Thyroid gland (tissue), 4 donors: Measurements from ENCODE around the gene RFX8. TPM values are rescaled to one million over a fixed set of nuclear protein-coding genes. Genes with fewer than 3 reads are reported as not detected.

Experiments used
- DNase-seq, 2 donors: peaks; one replicate each; pipeline ENCODE4 v3.0.0-alpha.2; 2019
- H3K27ac ChIP-seq, 3 donors: fragments of 200-600 bp; sonication (generic); 1 replicate in 2 of 3; 2 replicates in 1 of 3; pipeline ENCODE4 v1.5.1; 2016 to 2019; ENCODE audit warnings: mild to moderate bottlenecking in 1 of 3, moderate library complexity in 1 of 3
- H3K27me3 ChIP-seq: fragments of 200-600 bp; sonication (generic); one replicate; pipeline ENCODE4 v1.5.1; 2019
- H3K36me3 ChIP-seq, 2 donors: fragments of 200-600 bp; sonication (generic); one replicate each; pipeline ENCODE4 v1.5.1; 2016 to 2019
- H3K4me1 ChIP-seq, 2 donors: fragments of 200-600 bp; sonication (generic); one replicate each; pipeline ENCODE4 v1.5.1; 2017 to 2019
- H3K4me3 ChIP-seq, 3 donors: fragments of 200-600 bp; sonication (generic); replicated peaks in 1 of 3; 1 replicate in 2 of 3; 2 replicates in 1 of 3; pipeline ENCODE4 v1.5.1; 2016; ENCODE audit warnings: mild to moderate bottlenecking in 1 of 3
- H3K9me3 ChIP-seq: fragments of 200-600 bp; sonication (generic); one replicate; pipeline ENCODE4 v1.5.1; 2017
- CTCF ChIP-seq, 6 experiments: fragments of 200-600 bp in 3 of 6; fragments of 450-650 bp in 3 of 6; sonication (generic) in 3 of 6; IDR thresholded peaks; one replicate each; pipeline ENCODE4 v1.5.1; 2016 to 2019; ENCODE audit warnings: antibody characterized with exemption in 6 of 6, mild to moderate bottlenecking in 2 of 6, inconsistent platforms in 1 of 6, moderate library complexity in 1 of 6
- POLR2A ChIP-seq, 2 donors: fragments of 450-650 bp; IDR thresholded peaks; one replicate each; pipeline ENCODE4 v1.6.1; 2017; ENCODE audit warnings: antibody characterized with exemption in 2 of 2, mild to moderate bottlenecking in 2 of 2, moderate library complexity in 1 of 2
- WGBS, 2 donors: methylation state at CpG; one replicate each; pipeline ENCODE4 v1.1.5; 2017; 5-methylcytosine and 5-hydroxymethylcytosine counted together
- intact Hi-C: fragments of 100-400 bp; cut with DNase I; formaldehyde crosslinking; loops from one replicate; pipeline ENCODE4 v1.15.1; 2023
- total RNA-seq, 4 donors: library from RNA; depleted of rRNA; stranded (reverse); fragments of >200 nt; gene quantifications; one replicate each; pipeline ENCODE4 v1.2.3, GENCODE V29; 2016

The RFX8 gene
- total RNA-seq, 4 donors from 2014 or later: 1.9 TPM; not detected in 3

- no peak for TF ChIP-seq CTCF (IDR thresholded peaks at IDR 0.05)
- TF ChIP-seq POLR2A (IDR thresholded peaks at IDR 0.05): no peak
- no peaks in the 10 kb centered on the region for H3K36me3 ChIP-seq
- H3K9me3 ChIP-seq: no peaks in the 10 kb centered on the region
- H3K27ac ChIP-seq: no peak overlapping the region
- no peaks in the 10 kb centered on the region for H3K27me3 ChIP-seq
- intact Hi-C loops: no loop called here
- H3K4me1 ChIP-seq: peaks cover 19 to 25% of the 10 kb centered on the region in 2 donors
- no peak overlapping the region for H3K4me3 ChIP-seq
- DNase-seq: no peak
These were observed 42.9 kb upstream of the RFX8 start for GRCh38 chr2:101517758-101518271.

- WGBS, 2 donors: 69 to 70% methylated on average over 8 of the region's 8 CpGs
- H3K9me3 ChIP-seq: no peaks in the 10 kb centered on the region
- H3K27me3 ChIP-seq: no peaks in the 10 kb centered on the region
- DNase-seq: no peak
- TF ChIP-seq POLR2A (IDR thresholded peaks at IDR 0.05) (no peak), CTCF (IDR thresholded peaks at IDR 0.05) (no peak)
- H3K36me3 ChIP-seq: no peaks in the 10 kb centered on the region
- intact Hi-C loops: no loop called here
- H3K4me3 ChIP-seq: no peak overlapping the region
- H3K27ac ChIP-seq: no peak overlapping the region
- peaks cover 19 to 25% of the 10 kb centered on the region in 2 donors for H3K4me1 ChIP-seq
These were observed 42.1 kb upstream of the RFX8 start for GRCh38 chr2:101516823-101517690.

GRCh38 chr2:101516349-101516748, 41.4 kb upstream of the RFX8 start:
- WGBS, 2 donors: 96 to 97% methylated on average over 5 of the region's 5 CpGs
- Histone ChIP-seq H3K27me3 (no peaks in the 10 kb centered on the region), H3K4me1 (peaks cover 19 to 25% of the 10 kb centered on the region in 2 donors), H3K27ac (no peak overlapping the region), H3K36me3 (no peaks in the 10 kb centered on the region), H3K4me3 (no peak overlapping the region), H3K9me3 (no peaks in the 10 kb centered on the region)
- DNase-seq: no peak
- intact Hi-C loops: no loop called here
- no peak for TF ChIP-seq CTCF (IDR thresholded peaks at IDR 0.05)

GRCh38 chr2:101515477-101515876, 40.6 kb upstream of the RFX8 start:
- 42 to 65% methylated on average over 5 of the region's 5 CpGs for WGBS, 2 donors
- Histone ChIP-seq H3K36me3 (no peaks in the 10 kb centered on the region), H3K4me3 (no peak overlapping the region), H3K9me3 (no peaks in the 10 kb centered on the region), H3K27me3 (no peaks in the 10 kb centered on the region), H3K27ac (no peak overlapping the region), H3K4me1 (peaks cover 19 to 26% of the 10 kb centered on the region in 2 donors)
- intact Hi-C loops: no loop called here
- TF ChIP-seq POLR2A (IDR thresholded peaks at IDR 0.05) (no peak), CTCF (IDR thresholded peaks at IDR 0.05) (no peak)
- DNase-seq: no peak

- Histone ChIP-seq H3K4me3 (no peak overlapping the region), H3K36me3 (no peaks in the 10 kb centered on the region), H3K4me1 (peaks cover 10 to 11% of the 10 kb centered on the region in 2 donors), H3K27me3 (no peaks in the 10 kb centered on the region), H3K27ac (no peak overlapping the region), H3K9me3 (no peaks in the 10 kb centered on the region)
- intact Hi-C loops: no loop called here
- DNase-seq: no peak
- 95 to 96% methylated on average over 3 of the region's 3 CpGs for WGBS, 2 donors
- TF ChIP-seq CTCF (IDR thresholded peaks at IDR 0.05) (no peak), POLR2A (IDR thresholded peaks at IDR 0.05) (no peak)
These were observed 38.1 kb upstream of the RFX8 start for GRCh38 chr2:101512993-101513392.
